ENCODE measurements around the gene LRRC38.
A peak's percentile ranks its signal among the peaks of the same experiment; 100 is the strongest.

The LRRC38 gene

DNA sequence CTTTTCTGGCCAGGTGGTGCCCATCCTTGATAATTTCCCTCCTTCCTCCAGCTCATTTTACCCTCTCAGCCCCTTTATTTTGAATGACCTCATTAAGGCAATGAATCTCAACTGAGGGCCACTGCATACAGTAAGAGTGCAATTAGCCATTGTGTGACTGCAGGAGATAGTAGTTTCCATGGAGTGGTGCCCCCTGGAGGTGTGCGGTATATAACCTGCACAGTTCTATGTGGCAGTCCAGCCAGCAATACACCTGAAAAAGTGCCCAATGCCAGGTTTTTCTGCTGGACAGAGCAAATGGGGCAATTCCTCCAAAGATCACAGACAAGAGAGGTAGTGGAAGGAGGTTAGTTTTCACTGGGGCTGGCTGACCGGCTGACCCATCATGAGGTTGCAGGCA, 25.9 kb upstream of the LRRC38 start:
- no peak for DNase-seq
- TF ChIP-seq POLR2A (IDR thresholded peaks at IDR 0.05; ENCODE audit: low read length) = no peak
- TF ChIP-seq GATA1 (IDR thresholded peaks at IDR 0.05; ENCODE audit: low read depth, low read length) = no peak

- DNase-seq = no peak
- no peak for TF ChIP-seq GATA1 (IDR thresholded peaks at IDR 0.05; ENCODE audit: low read depth, low read length)
- TF ChIP-seq POLR2A (IDR thresholded peaks at IDR 0.05; ENCODE audit: low read length) = no peak
Measured at GRCh38 chr1:13538832-13539231, 25.0 kb upstream of the LRRC38 start.

DNA sequence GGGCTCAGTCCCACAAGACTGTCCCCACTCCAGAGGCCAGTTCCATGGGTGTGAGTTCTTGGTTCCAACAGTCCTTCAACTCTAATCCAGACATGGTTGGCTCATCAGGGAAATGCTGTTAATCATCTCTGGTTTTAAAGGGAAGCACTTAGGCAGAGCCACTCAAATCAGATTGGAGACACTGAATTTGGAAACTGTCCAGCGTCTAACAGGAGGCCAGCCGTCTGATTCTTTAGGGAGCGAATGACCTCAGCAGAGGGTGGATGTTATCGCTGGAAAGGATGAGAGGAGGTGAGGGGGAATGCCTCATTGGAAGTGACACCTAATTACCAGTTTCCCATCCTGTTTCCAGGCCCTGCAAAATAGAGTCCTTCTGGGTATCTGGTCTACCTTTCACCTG, 22.8 kb upstream of the LRRC38 start:
- DNase-seq = no peak
- TF ChIP-seq GATA1 (IDR thresholded peaks at IDR 0.05; ENCODE audit: low read depth, low read length) (no peak), POLR2A (IDR thresholded peaks at IDR 0.05; ENCODE audit: low read length) (no peak)

DNA sequence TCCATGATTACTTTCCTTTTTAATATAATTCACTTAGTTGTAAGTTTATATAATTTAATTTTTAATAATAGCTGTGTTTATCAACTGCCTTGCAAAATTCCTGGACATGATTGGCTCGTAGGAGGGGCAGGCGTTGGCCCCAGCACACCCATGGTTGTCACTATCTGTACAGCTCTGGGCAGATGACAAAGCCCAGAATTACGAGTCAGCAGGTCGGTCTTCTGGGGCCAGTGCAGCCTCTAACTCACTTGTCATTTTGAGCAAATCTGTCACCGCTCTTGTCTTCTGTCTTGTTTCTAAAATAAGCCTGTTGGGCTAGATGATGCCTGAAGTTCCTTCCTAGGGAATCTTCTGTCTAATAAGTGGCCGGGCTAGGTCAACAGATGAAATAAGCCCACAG, 21.4 kb upstream of the LRRC38 start:
- DNase-seq = no peak
- TF ChIP-seq GATA1 (IDR thresholded peaks at IDR 0.05; ENCODE audit: low read depth, low read length) (no peak), POLR2A (IDR thresholded peaks at IDR 0.05; ENCODE audit: low read length) (no peak)

GRCh38 chr1:13528320-13528719, 14.5 kb upstream of the LRRC38 start:
- no peak for TF ChIP-seq POLR2A (IDR thresholded peaks at IDR 0.05; ENCODE audit: low read length)
- TF ChIP-seq GATA1 (IDR thresholded peaks at IDR 0.05; ENCODE audit: low read depth, low read length) = no peak
- DNase-seq = no peak

GRCh38 chr1:13523780-13524477, 10.1 kb upstream of the LRRC38 start:
- TF ChIP-seq GATA1 (IDR thresholded peaks at IDR 0.05; ENCODE audit: low read depth, low read length) (no peak), POLR2A (IDR thresholded peaks at IDR 0.05; ENCODE audit: low read length) (no peak)
- DNase-seq = no peak

DNA sequence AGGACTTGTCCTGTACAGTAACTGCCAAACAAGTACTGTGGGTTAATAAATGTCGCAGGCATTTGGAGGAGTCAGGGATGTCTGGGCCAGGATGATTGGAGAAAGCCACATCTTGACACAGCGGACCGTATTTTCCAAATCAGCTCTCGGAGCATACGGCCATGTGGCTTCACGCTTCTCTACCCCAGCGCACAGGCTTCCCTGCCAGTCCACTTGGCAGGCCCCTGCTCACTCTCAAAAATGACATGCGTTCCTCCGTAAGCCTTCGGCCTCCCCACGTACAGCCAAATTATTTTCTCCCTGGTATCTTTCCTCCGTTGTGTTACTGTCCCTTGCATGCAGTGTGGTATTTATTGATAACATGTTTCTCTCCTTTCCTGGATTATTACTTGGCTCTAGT, 7.2 kb upstream of the LRRC38 start:
- DNase-seq = no peak
- TF ChIP-seq GATA1 (IDR thresholded peaks at IDR 0.05; ENCODE audit: low read depth, low read length) (no peak), POLR2A (IDR thresholded peaks at IDR 0.05; ENCODE audit: low read length) (no peak)

GRCh38 chr1:13517193-13517812, 3.5 kb upstream of the LRRC38 start:
- TF ChIP-seq POLR2A (IDR thresholded peaks at IDR 0.05; ENCODE audit: low read length) = no peak
- TF ChIP-seq GATA1 (IDR thresholded peaks at IDR 0.05; ENCODE audit: low read depth, low read length) = no peak
- DNase-seq = peak in 1 of 2 experiments; percentile 2

DNA sequence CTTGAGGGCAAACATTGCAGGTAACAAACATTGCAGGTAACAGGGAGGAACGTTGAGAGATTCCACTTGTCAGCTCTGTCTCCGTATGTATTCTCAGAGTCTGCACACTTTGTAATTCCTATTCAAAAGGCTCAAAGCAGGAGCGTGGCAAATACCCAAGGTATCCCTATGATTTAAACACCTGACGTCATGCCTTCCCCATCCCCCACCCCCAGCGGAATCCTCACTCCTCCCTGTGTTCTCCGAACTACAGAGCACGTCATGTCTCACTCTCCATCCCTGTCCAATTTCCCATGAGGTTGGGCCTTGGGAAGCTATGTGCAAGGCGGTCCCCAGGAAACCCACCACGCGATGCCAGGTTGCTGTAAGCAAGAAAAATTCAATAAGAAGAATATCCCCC, 2.8 kb upstream of the LRRC38 start:
- TF ChIP-seq POLR2A (IDR thresholded peaks at IDR 0.05; ENCODE audit: low read length) (no peak), GATA1 (IDR thresholded peaks at IDR 0.05; ENCODE audit: low read depth, low read length) (no peak)
- DNase-seq = no peak

GRCh38 chr1:13514821-13515220, 1.0 kb upstream of the LRRC38 start:
- DNase-seq = no peak
- TF ChIP-seq POLR2A (IDR thresholded peaks at IDR 0.05; ENCODE audit: low read length) (no peak), GATA1 (IDR thresholded peaks at IDR 0.05; ENCODE audit: low read depth, low read length) (no peak)

DNA sequence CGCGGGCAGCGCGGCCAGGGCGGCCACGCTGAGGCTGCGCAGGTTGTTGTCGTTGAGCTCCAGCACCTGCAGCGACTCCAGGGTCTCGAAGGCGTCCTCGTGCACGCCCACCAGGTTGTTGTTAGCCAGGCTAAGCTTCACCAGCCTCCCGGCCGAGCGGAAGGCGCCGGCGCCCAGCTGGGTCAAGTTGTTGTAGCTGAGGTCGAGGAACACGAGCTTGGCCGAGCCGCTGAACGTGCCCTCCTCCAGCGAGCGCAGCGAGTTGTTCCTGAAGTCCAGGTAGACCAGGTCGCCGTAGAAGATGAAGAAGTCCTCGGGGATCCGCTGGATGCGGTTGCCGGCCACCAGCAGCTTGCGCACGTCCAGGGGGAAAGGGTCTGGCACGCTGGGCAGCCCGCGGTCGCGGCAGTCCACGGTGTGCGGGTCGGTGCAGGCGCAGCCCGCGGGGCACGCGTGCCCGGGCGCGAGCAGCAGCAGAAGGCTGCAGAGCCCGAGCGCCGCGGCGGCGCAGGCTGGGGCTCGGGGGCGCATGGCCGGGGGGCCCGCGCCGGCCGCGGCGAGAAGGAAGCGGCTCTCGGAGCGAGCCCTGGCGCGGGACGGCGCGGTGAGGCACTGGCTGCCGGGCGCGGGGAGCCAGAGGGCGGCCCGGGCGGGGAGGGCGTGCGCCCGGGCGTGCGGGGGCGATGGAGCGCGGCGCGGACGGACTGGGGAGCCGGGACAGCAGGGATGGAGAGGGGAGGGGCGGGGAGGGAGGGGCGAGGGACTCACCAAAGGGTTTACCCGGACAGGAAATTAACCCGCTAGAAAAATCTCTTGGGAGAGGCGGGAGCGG, 524 bp downstream of the LRRC38 start:
- no peak for DNase-seq
- TF ChIP-seq GATA1 (IDR thresholded peaks at IDR 0.05; ENCODE audit: low read depth, low read length) = no peak
- no peak for TF ChIP-seq POLR2A (IDR thresholded peaks at IDR 0.05; ENCODE audit: low read length)

DNA sequence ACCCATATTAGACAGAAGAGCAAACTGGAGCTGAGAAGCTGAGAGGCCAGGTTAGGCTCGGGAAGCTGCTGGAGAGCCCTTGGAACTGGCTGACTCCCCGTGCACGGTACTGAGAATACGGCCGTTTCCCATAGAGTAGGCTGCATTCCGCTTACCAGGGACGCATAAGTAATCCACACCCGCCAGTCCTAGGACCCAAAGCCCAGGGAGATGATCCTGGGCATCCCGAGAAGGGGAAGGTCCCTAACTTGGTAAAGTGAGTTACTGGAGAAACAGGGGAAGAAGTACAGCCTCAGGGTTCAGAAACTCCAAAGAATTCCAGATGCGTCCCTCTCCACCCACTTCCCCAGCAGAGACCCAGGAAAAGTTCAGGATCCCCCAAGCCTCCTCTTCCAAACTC, 1.3 kb downstream of the LRRC38 start:
- DNase-seq = no peak
- TF ChIP-seq GATA1 (IDR thresholded peaks at IDR 0.05; ENCODE audit: low read depth, low read length) (no peak), POLR2A (IDR thresholded peaks at IDR 0.05; ENCODE audit: low read length) (no peak)

GRCh38 chr1:13510499-13510898, 3.3 kb downstream of the LRRC38 start:
- TF ChIP-seq GATA1 (IDR thresholded peaks at IDR 0.05; ENCODE audit: low read depth, low read length) = no peak
- no peak for TF ChIP-seq POLR2A (IDR thresholded peaks at IDR 0.05; ENCODE audit: low read length)
- DNase-seq = no peak

GRCh38 chr1:13507075-13507474, 6.7 kb downstream of the LRRC38 start:
- no peak for DNase-seq
- TF ChIP-seq POLR2A (IDR thresholded peaks at IDR 0.05; ENCODE audit: low read length) = no peak
- TF ChIP-seq GATA1 (IDR thresholded peaks at IDR 0.05; ENCODE audit: low read depth, low read length) = no peak

Data from erythroblast (primary cell).